ENCODE measurements around the gene TRMT2A.

The TRMT2A gene

GRCh38 chr22:20138868-20139267, 21.8 kb upstream of the TRMT2A start:
- Histone ChIP-seq H3K27me3 (ENCODE audit: insufficient read depth, poor library complexity, severe bottlenecking) (no peaks in the 10 kb centered on the region), H3K4me3 (replicated peaks; ENCODE audit: insufficient read depth, low read length) (no peak overlapping the region), H3K27ac (replicated peaks) (no peak overlapping the region)
- no peak for TF ChIP-seq CTCF (IDR thresholded peaks at IDR 0.05; ENCODE audit: insufficient read depth, low read length)
- no peak for TF ChIP-seq SPI1 (IDR thresholded peaks at IDR 0.05; ENCODE audit: borderline replicate concordance, low read depth)
- no peak for TF ChIP-seq POLR2AphosphoS5 (IDR thresholded peaks at IDR 0.05; ENCODE audit: low read depth)
- no peak for TF ChIP-seq GABPA (IDR thresholded peaks at IDR 0.05; ENCODE audit: low read depth)
- no peak for TF ChIP-seq REST (IDR thresholded peaks at IDR 0.05; ENCODE audit: insufficient replicate concordance, low read depth)
- DNase-seq (ENCODE audit: low read depth in 1 of 2, low spot score in 1 of 2) = no peak

GRCh38 chr22:20138417-20138738, 21.4 kb upstream of the TRMT2A start:
- H3K4me3 ChIP-seq (replicated peaks; ENCODE audit: insufficient read depth, low read length) = no peak overlapping the region
- no peaks in the 10 kb centered on the region for H3K27me3 ChIP-seq (ENCODE audit: insufficient read depth, poor library complexity, severe bottlenecking)
- no peak overlapping the region for H3K27ac ChIP-seq (replicated peaks)
- DNase-seq (ENCODE audit: low read depth in 1 of 2, low spot score in 1 of 2) = no peak
- TF ChIP-seq CTCF (IDR thresholded peaks at IDR 0.05; ENCODE audit: insufficient read depth, low read length) (no peak), POLR2AphosphoS5 (IDR thresholded peaks at IDR 0.05; ENCODE audit: low read depth) (no peak), REST (IDR thresholded peaks at IDR 0.05; ENCODE audit: insufficient replicate concordance, low read depth) (no peak), SPI1 (IDR thresholded peaks at IDR 0.05; ENCODE audit: borderline replicate concordance, low read depth) (no peak), GABPA (IDR thresholded peaks at IDR 0.05; ENCODE audit: low read depth) (no peak)

GRCh38 chr22:20137671-20138416, 20.8 kb upstream of the TRMT2A start:
- Histone ChIP-seq H3K27me3 (ENCODE audit: insufficient read depth, poor library complexity, severe bottlenecking) (peaks cover under 1% of the 10 kb centered on the region), H3K27ac (replicated peaks) (no peak overlapping the region), H3K4me3 (replicated peaks; ENCODE audit: insufficient read depth, low read length) (no peak overlapping the region)
- TF ChIP-seq SPI1 (IDR thresholded peaks at IDR 0.05; ENCODE audit: borderline replicate concordance, low read depth) = no peak
- TF ChIP-seq REST (IDR thresholded peaks at IDR 0.05; ENCODE audit: insufficient replicate concordance, low read depth) = no peak
- TF ChIP-seq CTCF (IDR thresholded peaks at IDR 0.05; ENCODE audit: insufficient read depth, low read length) = no peak
- no peak for TF ChIP-seq POLR2AphosphoS5 (IDR thresholded peaks at IDR 0.05; ENCODE audit: low read depth)
- no peak for TF ChIP-seq GABPA (IDR thresholded peaks at IDR 0.05; ENCODE audit: low read depth)
- DNase-seq (ENCODE audit: low read depth in 1 of 2, low spot score in 1 of 2) = no peak
